OCI-M1 (cell line): ENCODE results near the gene DBN1.
"Not testable (repeated sequence)": the region's sequence is repeated elsewhere in the genome, so short reads cannot be mapped to it uniquely, and the experiment has no call there.

Experiments used
- DNase-seq: peaks from one replicate; lab custom pipeline; 2025; lab: John Stamatoyannopoulos, UW

DBN1 gene

GRCh38 chr5:177490992-177491391, 17.6 kb upstream of the DBN1 start:
- no peak for DNase-seq

- no peak for DNase-seq
Measured at GRCh38 chr5:177490311-177490991, 17.0 kb upstream of the DBN1 start.

DNA sequence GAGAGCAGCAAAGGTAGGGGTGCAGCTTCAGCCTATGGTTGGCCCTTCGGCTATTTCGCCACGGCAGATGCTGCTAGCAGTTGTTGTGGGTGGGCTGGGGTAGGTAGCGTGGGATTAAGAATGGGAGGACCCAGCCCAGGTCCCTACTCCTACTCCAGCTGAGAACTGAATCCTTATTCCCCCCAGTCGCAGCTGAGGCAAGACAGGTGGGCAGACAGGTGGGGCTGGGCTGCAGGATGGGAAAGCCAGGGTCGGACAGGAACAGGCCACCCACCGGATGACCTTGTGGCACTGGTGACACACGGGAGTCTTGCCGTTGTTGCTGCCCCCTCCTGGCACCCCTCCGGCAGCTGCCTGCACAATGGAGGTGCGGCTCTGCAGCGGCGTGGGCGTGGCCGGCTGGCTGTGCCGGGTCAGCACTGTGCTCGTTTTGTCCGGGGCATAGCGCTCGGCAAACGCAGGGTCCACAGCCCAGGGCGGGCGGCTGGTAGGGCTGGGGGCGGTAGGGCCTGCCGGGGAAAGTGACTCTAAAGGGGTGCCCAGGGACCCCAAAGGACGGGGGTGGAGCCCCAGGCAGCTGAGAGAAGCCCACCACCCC, 15.8 kb upstream of the DBN1 start:
- DNase-seq, result no peak

DNA sequence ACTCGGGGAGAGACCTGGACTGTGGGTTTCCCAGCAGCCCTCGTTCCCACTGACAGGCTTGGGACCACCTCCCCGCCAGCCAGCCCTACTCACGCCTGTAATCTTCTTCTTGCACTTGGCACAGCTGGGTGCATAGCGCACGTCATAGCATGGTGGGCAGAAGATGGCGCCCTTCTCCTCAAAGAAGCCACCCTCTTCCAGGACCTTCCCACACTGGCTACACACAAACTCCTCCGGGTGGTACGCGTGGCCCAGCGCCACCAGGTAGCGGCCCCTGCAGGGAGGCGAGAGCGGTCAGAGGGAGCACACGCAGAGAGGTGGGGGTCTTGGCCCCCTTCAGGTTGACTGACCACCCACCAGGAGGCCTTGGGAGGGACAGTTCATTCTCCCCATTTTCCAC, 14.5 kb upstream of the DBN1 start:
- DNase-seq, result no peak

DNA sequence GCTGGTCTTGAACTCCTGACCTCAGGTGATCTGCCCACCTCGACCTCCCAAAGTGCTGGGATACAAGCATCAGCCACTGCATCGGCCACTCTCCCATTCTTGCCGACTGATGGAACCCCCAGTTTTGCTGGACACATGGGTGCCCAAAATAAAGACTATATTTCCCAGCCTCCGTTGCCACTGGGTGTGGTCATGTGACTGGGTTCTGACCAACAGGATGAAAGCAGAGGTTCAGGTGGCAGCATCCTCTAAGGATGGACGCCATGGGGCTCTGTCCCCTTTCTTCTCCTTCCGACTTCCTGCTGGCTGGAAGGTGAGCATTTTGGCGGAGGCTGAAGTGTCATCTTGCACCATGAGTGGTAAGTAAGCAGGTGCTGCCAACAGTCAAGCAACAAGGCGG, 13.7 kb upstream of the DBN1 start:
- DNase-seq, result no peak

DNA sequence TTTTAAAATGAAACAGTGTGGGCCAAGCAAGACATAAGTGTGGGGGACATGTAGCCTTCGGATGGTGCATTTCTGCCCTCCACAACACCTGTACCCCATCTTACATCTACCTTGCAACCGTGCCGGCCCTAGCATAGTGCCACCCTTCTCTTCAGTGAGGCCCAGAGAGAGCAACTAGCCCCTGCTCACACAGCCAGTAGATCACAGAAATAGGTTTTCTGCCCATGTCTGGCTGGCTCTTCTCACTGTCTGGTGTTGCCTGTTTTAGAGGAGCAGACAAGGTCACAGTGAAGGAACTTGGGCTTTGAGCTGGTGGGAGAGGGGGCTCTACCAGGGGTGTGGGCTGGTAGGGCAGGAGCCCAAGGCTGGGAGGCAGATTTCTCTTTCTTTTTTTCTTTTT, 12.8 kb upstream of the DBN1 start:
- DNase-seq, result no peak

GRCh38 chr5:177485753-177486152, 12.3 kb upstream of the DBN1 start:
- not testable (repeated sequence) for DNase-seq

GRCh38 chr5:177484902-177485549, 11.6 kb upstream of the DBN1 start:
- no peak for DNase-seq

DNA sequence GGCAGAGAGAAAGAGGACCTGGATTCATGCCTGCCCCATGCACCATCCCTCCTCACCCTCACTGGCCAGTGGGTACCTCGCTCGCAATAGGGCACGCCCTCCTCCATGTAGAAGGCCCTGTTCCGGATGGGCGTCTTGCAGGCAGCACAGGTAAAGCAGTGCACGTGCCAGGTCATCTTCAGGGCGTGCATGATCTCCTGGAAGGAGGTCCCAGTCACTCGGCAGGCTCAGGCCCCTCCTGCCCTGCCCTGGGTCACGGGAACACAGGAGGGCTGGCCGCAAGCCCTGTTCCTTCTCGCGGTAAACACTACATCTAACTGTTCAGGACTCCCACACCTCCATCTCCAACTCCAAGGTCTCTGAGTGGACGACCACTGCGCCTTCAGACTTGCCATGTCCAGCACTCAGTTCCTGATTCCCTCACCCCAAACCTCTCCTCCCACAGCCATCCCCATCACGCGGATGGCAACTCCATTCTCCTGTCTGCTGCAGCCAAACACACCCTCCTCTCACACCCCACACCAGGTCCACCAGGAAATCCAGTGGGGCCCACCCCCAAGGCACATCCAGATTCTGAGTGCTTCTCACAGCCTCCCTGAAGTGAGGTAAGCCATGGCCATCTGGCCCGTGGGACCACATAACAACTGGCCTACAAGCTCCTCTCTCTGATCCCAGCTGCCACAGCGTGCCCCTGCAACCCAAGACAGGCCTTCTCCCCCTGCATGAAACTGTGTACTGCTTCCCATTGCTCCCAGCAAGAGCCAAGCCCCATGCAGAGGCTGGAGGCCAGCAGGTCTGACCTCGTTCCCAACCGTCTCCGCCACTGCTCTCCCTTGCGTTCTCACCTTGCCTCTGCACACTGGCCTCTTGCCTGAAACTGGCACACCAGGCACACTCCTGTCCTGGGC, 10.8 kb upstream of the DBN1 start:
- DNase-seq, result no peak

DNA sequence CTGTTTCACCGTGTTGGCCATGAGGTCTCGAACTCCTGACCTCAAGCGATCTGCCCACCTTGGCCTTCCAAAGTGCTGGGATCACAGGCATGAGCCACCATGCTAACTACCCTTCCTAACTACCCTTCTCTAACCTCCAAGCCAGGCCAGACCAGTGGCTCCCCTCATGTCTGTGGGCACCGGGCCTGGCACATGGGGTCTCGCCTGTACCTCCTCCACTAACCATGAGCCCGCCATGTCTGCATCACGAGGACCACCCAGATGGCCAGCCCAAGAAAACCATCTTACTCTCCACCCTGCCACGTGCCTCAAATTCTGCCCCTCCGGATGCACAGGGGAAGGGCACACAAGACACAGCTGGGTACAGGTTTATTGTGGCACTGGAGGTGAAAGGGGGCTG, 9.6 kb upstream of the DBN1 start:
- no peak for DNase-seq

GRCh38 chr5:177482359-177482795, 8.9 kb upstream of the DBN1 start:
- DNase-seq, result no peak

DNA sequence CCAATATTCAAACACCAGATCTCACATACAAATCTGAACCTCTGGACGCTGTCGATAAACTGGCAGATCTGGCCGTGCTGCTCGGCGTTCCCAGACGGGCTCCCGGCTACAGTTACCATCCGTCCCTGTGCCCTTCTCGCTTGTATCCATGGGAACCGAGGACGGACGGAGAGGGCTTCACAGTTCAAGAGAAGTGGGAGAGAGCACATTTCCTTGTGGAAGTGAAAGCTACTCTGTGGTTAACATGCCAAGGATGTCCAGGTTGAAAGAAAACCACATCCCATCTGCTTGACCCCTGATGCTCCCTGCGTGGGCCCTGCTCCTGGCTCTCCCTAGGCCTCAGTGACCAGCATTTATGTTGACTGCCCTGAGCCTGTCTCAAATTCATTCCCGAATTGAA, 6.3 kb upstream of the DBN1 start:
- DNase-seq, result peak; percentile 26

DNA sequence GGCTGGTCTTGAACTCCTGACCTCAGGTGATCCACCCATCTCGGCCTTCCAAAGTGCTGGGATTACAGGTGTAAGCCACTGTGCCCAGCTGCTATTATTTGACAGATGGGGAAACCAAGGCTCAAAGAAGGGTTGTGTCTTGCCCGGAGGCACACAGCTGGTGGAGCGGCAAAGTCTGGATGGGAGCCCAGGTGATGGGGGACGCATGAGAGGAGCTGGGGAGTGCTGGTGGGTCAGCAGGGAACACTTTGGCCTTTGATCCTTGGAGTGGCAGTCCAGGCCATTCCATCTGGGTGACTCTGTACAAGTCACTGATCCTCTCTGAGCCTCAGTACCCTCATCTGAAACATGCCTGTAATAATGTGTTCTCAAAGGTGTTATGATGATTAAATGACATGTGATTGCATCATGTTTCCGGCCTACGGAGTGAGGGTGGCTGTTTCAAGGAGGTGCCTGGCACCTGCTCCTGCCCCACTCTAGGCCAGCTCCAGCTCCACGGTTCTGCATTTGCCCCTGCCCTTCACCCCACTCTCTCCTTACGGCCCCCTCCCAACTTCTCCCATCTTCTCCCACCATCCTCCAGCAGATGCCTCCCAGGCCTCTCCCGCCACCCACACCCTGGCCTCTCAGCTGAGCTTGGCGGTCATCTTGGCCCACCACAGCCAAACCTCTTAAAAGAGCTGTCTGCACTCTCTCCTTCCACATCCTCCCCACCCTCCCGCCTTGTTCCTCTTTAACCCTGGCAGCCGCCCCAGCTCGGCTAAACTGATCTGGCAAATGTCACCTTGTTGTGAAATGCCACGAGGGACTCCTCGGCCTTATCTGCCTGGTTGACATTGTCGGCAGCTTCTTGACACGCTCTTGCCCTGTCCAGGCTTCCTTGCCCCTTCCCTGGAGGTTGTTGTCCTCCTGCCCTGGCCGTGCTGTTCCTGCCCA, 5.5 kb upstream of the DBN1 start:
- peak; percentile 95 for DNase-seq

DNA sequence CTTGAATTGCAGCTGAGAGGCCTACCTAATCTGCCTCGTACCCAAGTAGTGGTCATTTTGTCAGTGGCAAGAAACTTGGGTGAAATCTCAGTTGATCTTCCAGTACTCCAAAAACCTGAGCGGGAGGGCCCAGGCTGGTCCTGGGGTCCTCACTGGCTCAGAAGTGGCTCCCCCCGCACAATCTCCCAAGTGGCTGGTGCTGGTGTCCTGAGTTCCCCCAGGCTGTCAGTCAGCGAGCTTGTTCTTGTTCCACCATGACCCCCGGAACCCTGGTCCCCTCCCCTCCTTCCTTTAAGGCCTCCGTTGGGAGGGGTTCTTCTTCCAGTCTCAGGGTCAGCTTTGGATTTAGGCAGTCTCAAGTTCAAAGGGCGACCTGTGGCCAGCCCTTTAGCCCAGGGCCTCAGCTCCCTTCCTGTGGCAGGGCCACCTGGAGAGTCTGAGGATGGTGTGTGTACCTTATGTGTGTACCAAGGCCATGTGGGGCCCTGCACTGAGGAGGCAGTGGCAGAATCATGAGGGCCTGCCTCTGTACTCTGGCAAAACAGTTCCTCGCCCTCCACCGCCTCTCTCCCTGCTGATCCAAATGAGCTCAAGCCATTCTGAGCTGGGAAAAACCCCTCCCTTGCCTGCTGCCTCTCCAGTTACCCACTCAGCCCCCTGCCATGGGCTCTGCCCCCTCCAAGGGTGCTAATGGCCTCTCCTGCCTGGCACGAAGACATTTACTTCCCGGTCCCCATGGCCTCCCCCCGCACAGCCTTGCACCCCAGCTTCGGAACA, 4.5 kb upstream of the DBN1 start:
- DNase-seq, result no peak

DNA sequence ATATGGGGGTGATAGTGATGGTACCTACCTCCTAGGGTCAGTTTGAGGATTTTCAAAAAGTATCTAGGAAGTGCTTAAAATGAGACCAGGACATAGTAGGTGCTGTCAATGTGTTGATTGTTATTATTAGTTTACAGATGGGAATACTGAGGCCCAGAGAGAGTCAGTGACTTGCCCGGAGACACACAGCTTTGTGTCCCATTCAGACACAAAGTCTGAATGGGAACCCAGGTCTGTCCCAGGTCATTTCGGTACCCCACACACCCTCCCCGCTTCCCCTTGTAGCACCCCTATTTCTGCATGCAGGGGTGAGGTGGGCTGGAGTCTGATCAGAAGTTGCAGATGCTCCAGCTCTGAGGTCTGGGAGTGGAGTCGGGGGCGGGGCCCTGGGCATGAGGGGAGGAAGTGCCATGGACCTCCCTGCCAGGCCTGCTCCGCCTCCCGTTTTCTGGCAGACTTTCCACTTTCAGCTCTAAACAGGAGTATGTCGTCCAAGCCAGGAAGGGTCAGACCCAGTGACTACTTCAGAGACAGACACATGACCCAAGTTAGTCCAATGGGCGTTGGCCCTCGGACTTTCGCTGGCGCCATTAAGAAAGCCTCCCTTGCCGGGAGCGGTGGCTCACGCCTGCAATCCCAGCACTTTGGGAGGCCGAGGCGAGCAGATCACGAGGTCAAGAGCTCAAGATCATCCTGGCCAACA, 3.2 kb upstream of the DBN1 start:
- no peak for DNase-seq

DNA sequence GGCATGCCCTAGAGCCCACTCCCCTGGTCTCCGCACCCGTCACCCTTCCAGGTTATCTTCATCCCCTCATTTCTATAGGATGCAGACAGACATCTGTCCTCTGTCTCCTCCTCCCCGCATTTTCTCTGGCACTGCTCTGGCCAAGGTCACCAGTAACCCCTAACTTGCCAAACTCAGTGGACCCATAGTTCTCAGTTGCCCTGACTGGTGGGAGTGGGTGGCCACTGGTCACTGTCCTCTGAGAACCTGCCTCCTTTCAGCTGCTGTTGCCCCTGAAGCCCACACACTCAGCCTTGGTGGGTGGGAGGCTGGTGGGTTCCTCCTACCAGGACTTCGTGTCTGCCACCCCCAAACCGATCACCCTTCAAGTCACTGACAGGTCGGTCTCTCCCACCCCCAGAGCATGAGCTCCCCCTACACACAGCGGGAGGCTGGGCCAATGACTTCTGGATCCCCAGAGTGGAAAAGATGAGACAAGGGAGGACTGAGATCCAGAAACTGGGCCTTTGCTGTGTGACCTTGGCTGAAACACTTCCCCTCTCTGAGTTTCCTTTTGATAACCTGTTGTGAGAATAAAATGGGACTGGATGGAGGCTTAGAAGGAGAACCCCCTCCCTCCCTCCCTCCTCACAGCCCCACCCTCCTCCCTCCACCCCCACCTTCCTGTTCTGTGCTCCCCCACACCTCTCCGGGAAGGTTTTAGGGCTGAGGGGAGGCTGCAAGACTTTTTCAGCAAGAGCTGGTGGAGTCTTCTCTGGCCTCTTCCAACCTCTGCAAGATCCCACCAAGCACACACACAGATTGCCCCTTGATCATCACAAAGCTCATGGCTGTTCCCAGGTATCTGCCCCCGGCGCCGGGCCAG, 2.4 kb upstream of the DBN1 start:
- no peak for DNase-seq

DNA sequence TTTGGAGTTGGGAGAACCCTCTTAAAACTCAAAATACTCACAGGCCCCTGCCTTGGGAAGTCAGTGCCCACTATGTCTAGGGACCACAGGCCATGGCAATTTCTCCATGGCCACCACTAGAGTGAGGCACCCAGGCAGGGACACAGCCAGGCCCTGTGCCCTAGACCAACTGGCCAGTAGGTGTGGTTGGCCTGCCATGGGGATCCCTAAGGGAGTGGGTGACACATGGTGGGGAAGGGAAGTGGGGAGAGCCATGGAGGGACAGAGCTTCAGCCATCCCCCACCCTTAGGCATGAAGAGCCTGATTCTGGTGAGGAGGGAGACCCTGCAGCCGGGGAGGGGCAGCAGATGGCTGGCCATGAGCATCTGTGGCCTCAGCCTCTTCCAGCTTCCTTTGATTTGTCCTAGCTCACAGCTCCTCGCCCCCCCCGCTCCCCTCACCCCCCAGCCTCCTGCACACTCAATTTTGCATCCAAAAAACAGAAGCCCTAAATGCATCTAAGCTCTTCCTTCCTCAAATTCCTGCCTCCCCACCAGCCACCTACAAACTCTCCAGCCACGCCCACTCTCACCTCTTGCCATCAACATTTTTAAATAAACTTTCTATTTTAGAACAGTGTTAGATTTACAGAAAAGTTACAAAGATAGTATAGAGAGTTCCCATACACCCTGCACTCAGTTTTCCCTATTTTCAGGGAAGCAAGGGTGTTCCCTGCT, 1.6 kb upstream of the DBN1 start:
- DNase-seq, result no peak

DNA sequence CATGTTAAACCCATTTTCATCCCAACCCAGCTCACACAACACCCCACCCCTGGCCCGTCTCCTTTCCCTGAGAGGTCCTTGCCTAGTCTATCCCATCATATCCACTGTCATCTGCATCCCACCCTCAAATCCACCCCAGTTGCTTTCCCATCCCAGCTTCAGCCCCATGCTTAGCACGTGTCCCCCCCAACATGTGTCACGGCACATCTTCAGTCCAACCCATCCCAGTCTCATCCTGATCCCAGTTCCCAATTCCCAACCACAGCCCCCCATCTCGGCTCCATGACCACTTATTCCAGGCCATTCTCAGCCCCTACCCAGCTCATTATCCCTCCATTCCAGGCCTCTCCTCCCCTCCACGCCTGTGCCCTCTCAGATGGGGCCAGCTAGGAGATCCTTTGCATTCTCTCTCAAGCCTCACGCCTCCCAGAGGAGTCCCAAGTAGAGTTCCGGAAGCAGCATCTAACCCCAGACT, 605 bp upstream of the DBN1 start:
- no peak for DNase-seq
